ENCODE data around the gene IQCK.

The IQCK gene

GRCh38 chr16:19809121-19809635, 91.1 kb downstream of the IQCK start:
- no peak for DNase-seq (ENCODE audit: extremely low spot score)
- TF ChIP-seq FOXM1 (IDR thresholded peaks at IDR 0.05; ENCODE audit: borderline replicate concordance) (no peak), FOXA1 (IDR thresholded peaks at IDR 0.05) (no peak), FOXK2 (IDR thresholded peaks at IDR 0.05) (no peak), ZNF384 (IDR thresholded peaks at IDR 0.05) (no peak), HDGF (IDR thresholded peaks at IDR 0.05; ENCODE audit: borderline replicate concordance) (no peak), PKNOX1 (IDR thresholded peaks at IDR 0.05) (no peak), ARNT (IDR thresholded peaks at IDR 0.05) (no peak), LEF1 (IDR thresholded peaks at IDR 0.05; ENCODE audit: borderline replicate concordance) (no peak), ELF4 (IDR thresholded peaks at IDR 0.05) (no peak), L3MBTL2 (conservative IDR thresholded peaks at IDR 0.05) (no peak), BHLHE40 (IDR thresholded peaks at IDR 0.05; ENCODE audit: borderline replicate concordance) (no peak), SUZ12 (IDR thresholded peaks at IDR 0.05) (no peak)
- CTCF ChIA-PET: no interaction called here
- POLR2A ChIA-PET: no interaction called here

GRCh38 chr16:19809693-19810092, 91.6 kb downstream of the IQCK start:
- POLR2A ChIA-PET: no interaction called here
- TF ChIP-seq FOXM1 (IDR thresholded peaks at IDR 0.05; ENCODE audit: borderline replicate concordance) (no peak), NFRKB (IDR thresholded peaks at IDR 0.05) (no peak), LEF1 (IDR thresholded peaks at IDR 0.05; ENCODE audit: borderline replicate concordance) (no peak), SUZ12 (IDR thresholded peaks at IDR 0.05) (no peak), ELF4 (IDR thresholded peaks at IDR 0.05) (no peak), FOXA1 (IDR thresholded peaks at IDR 0.05) (no peak), PKNOX1 (IDR thresholded peaks at IDR 0.05) (no peak), ARNT (IDR thresholded peaks at IDR 0.05) (no peak), L3MBTL2 (conservative IDR thresholded peaks at IDR 0.05) (no peak), BHLHE40 (IDR thresholded peaks at IDR 0.05; ENCODE audit: borderline replicate concordance) (no peak), SP1 (IDR thresholded peaks at IDR 0.05) (no peak), FOXK2 (IDR thresholded peaks at IDR 0.05) (no peak), ZNF384 (IDR thresholded peaks at IDR 0.05) (no peak), CTBP1 (IDR thresholded peaks at IDR 0.05; ENCODE audit: borderline replicate concordance) (no peak), TARDBP (IDR thresholded peaks at IDR 0.05) (no peak), HDGF (IDR thresholded peaks at IDR 0.05; ENCODE audit: borderline replicate concordance) (no peak)
- DNase-seq (ENCODE audit: extremely low spot score): no peak
- CTCF ChIA-PET: no interaction called here

DNA sequence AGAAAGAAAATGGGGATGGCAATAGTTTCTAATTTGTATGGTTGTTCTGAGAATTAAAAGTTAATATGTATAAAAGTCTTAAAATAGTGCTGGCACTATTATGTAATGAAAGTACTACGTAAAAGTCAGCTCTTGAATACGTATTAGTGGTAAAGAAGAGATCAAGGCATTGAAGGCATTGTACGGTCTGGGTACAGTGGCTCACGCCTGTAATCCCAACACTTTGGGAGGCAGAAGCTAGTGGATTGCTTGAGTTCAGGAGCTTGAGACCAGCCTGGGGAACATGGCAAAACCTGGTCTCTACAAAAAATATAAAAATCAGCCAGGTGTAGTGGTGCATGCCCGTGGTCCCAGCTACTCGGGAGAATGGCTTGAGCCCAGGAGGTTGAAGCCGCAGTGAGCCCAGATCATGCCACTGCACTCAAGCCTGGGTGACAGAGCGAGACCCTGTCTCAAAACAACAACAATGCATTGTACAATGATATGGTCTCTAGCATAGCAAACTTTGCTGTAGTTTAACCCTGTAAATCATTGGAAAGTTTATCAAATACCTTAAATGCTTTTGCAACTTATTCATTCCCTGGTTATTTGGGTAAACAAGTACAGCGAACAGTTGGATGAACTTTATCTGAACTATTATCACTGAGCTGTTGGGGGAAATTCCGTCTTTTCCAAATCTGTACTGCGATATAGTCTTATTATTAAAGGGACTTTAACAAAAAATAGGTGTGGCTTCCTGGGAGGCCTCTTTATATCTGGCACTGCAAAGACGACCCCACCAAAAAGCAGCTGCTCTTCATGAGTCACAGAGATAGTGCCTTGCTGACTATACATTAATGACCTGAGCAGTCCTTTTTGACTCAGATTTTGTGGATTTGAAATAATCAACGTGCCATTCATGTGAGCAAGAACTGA, 93.0 kb downstream of the IQCK start:
- ChIA-PET CTCF (interaction anchor here (0.7 kb wide), 1 partner anchor 27 kb away, joined by 5 read pairs; no protein-coding TSS in a partner anchor), POLR2A (no interaction called here)
- no peak for DNase-seq (ENCODE audit: extremely low spot score)
- no peak for TF ChIP-seq NFRKB (IDR thresholded peaks at IDR 0.05)
- TF ChIP-seq BHLHE40 (IDR thresholded peaks at IDR 0.05; ENCODE audit: borderline replicate concordance): no peak
- no peak for TF ChIP-seq FOXA1 (IDR thresholded peaks at IDR 0.05)
- no peak for TF ChIP-seq CTBP1 (IDR thresholded peaks at IDR 0.05; ENCODE audit: borderline replicate concordance)
- no peak for TF ChIP-seq TARDBP (IDR thresholded peaks at IDR 0.05)
- no peak for TF ChIP-seq HDGF (IDR thresholded peaks at IDR 0.05; ENCODE audit: borderline replicate concordance)
- no peak for TF ChIP-seq PKNOX1 (IDR thresholded peaks at IDR 0.05)
- TF ChIP-seq SP1 (IDR thresholded peaks at IDR 0.05): no peak
- TF ChIP-seq L3MBTL2 (conservative IDR thresholded peaks at IDR 0.05): no peak
- no peak for TF ChIP-seq FOXM1 (IDR thresholded peaks at IDR 0.05; ENCODE audit: borderline replicate concordance)
- TF ChIP-seq ZNF384 (IDR thresholded peaks at IDR 0.05): no peak
- TF ChIP-seq ELF4 (IDR thresholded peaks at IDR 0.05): no peak
- no peak for TF ChIP-seq ARNT (IDR thresholded peaks at IDR 0.05)

DNA sequence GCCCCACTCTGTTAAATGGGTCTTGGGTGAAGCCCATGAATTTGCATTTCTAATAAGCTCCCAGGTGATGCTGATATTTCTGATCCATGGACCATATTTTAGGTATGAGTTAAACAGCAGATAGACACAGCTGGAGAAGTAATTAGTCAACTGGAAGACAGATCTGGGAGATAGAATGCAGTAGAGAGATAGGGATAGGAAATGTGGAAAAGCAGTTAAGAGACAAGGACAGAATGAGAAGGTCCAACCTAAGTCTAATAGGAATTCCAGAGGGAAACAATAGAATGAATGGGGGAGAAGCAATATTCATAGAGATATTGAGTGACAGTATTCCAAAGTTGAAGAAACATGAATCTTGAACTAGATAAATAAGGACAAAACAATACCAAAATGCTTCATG, 94.9 kb downstream of the IQCK start:
- ChIA-PET CTCF (no interaction called here), POLR2A (no interaction called here)
- DNase-seq (ENCODE audit: extremely low spot score): no peak
- no peak for TF ChIP-seq ELF4 (IDR thresholded peaks at IDR 0.05)
- TF ChIP-seq FOXA1 (IDR thresholded peaks at IDR 0.05): no peak
- TF ChIP-seq HDGF (IDR thresholded peaks at IDR 0.05; ENCODE audit: borderline replicate concordance): no peak
- TF ChIP-seq FOXK2 (IDR thresholded peaks at IDR 0.05): no peak
- TF ChIP-seq LEF1 (IDR thresholded peaks at IDR 0.05; ENCODE audit: borderline replicate concordance): no peak

DNA sequence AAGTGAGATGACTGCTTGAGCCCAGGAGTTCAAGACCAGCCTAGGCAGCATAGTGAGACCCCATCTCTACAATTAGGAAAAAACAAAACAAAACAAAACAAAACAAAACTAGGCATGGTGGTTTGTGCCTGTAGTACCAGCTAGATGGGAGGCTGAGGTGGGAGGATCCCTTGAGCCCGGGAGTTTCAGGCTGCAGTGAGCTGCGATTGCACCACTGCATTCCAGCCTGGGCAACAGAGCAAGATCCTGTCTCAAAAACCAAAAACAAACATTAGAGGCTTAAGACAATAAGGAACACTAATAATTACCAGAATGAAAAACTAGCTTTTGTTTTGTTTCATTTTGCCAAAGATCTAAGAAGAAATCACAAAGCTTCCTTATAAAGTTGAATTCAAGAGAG, 97.3 kb downstream of the IQCK start:
- no peak for DNase-seq (ENCODE audit: extremely low spot score)
- no peak for TF ChIP-seq ELF4 (IDR thresholded peaks at IDR 0.05)
- no peak for TF ChIP-seq PKNOX1 (IDR thresholded peaks at IDR 0.05)
- no peak for TF ChIP-seq NFRKB (IDR thresholded peaks at IDR 0.05)
- TF ChIP-seq TARDBP (IDR thresholded peaks at IDR 0.05): no peak
- ChIA-PET CTCF (no interaction called here), POLR2A (no interaction called here)
